NCI-H510A treated with DMSO at 0.1 percent for 48 hours (cell line): ENCODE results near the gene ITGA3.
A peak's percentile ranks its signal among the peaks of the same experiment; 100 is the strongest.

Source experiments
- DNase-seq: peaks from one replicate; lab custom pipeline; 2025; lab: John Stamatoyannopoulos, UW

ITGA3 gene

DNA sequence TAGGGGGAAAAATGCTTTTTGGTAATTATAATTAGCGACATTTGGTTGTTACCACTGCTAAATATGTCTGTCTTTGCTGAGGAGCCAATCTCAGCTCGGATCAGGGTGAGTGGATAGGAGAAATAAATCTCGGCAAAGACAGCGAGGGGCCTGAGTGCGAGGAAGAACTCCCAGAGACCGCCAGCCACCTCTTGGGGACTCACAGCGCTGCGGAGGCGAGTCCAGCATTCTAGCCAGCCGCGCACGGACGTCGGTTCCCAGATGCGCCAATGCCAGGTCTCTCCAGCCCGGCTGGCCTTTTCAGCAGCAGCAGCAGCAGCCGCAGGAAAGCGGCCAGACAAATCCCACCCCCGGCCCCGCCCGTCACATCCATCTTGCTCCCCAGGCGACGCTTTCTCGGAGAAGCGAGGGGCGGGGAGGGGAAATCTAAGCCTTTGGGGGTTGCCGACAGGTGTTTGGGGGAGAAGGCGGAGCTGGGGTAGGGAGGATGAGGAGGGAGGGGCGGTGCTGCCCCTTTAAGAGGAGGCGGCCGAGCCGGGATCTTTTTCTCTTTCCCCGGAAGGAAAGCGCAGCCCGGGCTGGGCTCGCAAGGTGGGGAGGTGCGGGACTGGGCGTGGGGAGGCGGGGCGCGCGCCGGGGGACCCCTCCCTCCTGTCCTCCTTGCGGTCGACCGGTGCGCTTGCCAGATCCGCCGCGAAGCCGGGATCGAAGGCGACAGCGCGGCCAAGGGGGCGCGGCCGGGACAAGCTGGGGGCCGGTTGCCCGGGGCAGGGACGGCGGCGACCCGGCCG, at the start of gene ITGA3:
Gene ITGA3 (plus strand): TSS at position 685 of the 791 bp plus-strand sequence. CDS start 330 bp downstream, outside the sequence.
- peak; percentile 89 for DNase-seq

DNA sequence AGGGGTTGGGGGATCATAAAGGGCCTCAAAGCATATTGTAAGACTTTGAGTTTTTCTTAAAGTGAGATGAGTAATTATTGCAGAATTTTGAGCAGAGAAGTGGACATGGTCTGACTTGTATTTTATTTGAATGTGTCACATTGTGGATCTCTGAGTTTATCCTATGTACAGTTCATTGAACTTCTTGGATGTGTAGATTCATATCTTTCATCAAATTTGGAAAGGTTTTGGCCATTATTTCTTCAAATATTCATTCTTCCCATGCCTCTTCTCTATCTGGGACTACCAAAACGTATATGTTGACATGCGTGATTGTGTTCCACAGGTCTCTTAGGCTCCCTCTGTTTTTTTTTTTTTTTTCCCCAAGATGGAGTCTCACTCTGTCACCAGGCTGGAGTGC, 46.6 kb upstream of the ITGA3 start:
- no peak for DNase-seq

DNA sequence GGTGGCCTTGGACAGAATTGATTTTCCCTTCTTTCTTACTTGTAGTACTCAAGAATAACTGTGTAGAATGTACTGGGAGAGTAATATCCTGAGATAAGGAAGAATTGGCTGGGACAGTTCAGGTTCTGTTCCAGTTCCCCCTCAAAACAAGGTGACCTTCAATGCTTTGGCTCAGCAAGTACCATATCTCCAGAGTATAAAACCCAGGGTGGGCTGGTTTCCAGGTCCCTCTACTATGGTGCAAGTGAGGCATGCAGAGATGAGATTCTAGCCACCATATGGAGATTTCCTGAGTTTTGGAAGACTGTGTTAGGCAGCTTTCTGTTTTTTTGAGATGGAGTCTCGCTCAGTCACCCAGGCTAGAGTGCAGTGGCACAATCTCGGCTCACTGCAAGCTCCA, 42.8 kb upstream of the ITGA3 start:
- no peak for DNase-seq

DNA sequence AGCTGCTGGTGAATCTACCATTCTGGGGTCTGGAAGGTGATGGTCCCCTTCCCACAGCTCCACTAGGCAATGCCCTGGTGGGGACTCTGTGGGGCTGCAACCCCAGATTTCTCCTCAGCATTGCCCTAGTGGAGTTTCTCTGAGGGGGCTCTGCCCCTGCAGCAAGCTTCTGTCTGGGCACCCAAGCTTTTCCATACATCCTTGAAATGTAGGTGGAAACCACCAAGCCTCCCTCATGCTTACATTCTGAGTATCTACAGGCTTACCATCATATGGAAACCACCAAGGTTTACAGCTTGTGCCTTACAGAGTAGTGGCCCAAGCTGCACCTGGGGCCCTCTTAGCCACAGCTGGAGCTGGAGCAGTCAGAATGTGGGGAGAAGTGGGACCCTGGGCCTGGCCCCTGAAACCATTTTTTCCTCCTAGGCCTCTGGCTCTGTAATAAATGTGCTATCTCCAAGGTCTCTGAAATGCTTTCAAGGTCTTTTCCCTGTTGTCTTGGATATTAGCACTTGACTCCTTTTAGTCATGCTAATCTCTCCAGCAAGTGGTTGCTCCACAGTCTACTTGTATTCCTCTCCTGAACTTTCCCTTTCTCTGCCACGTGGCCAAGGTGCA, 41.3 kb upstream of the ITGA3 start:
- DNase-seq: no peak

DNA sequence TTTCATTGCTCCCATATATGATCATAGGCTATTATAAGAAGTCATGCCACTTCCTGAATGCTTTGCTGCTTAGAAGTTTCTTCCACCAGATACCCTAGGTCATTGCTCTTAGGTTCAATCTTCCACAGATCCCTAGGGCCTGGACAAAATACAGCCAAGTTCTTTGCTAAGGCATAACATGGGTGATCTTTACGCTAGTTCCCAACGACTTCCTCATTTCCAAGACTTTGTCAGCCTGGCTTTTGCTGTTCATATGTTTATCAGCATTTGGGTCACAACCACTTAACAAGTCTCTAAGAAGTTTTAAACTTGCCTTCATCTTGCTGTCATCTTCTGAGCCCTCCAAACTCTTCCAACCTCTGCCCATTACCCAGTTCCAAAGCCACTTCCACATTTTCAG, 40.8 kb upstream of the ITGA3 start:
- no peak for DNase-seq

DNA sequence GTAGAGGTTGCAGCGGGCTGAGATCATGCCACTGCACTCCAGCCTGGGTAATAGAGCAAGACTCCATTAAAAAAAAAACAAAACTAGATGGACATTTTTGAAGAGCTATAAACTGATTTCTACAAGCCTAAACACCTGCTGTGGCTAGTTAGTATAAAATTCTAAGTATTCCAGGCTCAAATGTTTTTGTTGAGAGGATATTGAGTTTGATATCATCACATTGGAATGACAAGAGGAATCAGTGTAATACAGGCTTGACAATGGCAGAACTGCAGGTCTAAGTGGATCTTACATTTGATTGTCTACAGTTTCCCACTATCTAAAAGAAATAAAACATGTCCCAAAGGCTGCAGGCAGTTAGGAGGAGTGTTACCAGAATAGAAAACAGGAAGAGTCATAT, 37.0 kb upstream of the ITGA3 start:
- no peak for DNase-seq

DNA sequence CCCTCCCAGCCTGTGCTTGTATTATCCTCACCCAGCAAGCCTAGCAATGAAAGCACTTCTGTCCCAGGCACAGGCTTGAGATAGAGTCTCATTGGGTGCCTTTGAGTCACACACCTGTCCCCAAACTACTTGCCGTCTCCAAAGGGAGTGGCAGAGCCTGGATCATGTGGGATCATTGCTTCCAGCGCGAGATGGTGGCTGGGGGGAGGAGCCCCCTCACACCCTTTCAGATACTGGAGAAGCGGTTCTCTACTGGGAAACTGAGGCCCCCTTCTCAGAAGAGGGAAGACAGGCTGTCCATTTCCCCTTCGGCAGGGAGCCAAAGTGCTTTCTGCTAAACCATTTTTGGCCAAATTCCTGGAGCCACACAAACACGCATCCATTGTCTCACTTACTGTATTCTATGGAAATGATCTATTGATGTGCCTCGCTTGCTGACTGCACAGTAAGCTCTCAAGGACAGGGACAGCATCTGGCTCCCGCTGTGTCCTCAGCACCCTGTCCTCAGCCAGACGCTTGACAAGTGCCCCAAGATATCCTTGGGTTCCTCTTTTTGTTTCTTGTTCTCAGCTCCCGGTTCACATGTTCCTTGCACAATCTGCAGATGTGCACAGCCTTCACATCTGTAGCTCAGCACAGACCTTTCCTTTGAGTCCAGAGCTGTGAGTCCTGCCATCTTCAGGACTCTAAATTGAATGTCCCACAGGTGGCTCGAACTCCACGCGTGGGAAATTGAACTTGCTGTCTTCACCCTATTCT, 34.9 kb upstream of the ITGA3 start:
- no peak for DNase-seq

DNA sequence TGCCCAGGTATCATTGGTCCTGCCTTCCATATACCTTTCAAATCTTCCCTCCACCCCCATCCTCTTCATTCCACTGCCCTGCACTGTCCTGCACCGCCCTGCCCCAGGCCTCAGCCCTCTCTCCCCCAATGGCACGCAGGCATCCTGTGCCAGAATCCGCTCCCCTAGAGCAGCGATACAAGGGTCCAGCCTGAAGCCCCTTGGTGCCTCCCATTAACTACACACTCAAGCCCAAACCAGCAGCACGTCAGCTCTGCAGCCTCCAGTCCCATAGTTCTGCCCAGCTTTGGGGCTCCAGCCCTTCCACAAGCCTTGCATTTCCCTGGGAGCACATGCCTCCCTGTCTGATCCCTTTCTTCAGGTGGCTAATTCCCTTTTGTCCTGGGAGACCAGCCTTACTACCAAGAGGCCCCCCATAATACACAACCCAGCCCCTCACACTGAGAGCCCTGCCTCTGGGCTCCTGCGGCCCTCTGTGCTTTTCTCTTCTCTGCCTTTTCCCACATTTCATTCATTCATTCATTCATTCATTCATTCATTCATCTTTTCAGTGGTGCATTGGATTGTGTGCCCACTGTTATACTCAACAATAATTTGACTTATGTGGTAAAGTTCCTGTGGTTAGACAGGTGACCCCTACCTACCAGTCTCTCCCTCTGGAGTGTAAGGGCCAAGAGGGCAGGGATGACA, 34.1 kb upstream of the ITGA3 start:
- DNase-seq: no peak

DNA sequence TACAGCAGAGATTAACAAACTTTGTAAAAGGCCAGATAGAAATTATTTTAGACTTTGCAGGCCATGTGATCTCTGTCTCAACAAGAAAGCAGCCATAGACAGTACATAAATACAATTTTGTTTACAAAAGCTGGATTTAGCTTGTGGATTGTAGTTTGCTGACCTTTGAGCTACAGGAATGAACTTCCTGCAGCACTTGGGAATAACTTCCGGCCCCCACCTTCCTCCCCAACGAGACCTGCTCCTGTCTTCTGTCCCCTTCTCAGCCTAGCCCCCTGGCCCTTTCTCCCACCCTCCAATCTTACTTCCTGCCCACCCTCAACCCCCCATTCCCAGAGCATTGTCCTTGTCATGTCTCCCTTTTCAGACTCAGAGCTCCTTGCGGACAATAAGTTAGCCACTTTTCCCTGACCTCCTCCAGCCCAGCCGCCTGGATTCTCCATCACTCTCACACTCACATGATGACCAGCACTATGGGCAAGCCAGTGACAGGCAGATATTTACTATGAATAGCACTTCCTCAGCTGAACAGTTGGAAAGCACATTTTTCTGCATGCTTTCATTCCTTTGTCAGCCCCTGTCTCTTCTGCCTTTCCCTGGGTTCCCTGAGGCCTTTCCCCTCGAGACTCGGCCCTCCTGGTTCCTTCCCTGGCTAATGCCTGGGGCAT, 33.3 kb upstream of the ITGA3 start:
- no peak for DNase-seq

DNA sequence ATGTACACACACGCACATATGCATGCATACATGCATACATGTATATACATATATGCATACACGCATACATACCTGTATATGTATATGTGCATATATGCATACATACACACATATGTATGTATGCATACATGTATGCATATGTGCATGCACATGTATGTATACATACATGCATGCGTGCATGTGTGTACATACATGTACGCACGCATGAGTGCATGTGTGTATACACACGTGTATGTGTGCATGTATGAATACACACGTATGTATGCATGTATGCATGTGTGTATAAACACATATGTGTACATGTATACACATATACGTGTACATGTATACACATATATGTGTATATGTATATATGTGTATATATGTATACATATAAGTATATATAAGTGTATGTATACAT, 32.4 kb upstream of the ITGA3 start:
- DNase-seq: no peak

DNA sequence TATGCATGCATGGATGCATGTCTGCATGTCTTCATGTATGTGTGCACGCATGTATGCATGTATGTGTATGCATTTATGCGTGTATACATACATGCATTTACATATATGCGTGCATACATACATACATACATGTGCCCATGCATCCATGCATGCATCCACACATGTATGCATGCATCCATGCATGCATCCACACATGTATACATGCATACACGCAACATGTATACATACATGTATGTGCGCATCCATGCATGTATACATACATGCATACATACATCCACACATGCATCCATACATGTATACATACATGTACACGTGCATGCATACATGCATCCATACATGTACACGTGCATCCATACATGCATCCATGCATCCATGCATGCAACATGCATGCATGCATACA, 31.1 kb upstream of the ITGA3 start:
- DNase-seq: no peak

DNA sequence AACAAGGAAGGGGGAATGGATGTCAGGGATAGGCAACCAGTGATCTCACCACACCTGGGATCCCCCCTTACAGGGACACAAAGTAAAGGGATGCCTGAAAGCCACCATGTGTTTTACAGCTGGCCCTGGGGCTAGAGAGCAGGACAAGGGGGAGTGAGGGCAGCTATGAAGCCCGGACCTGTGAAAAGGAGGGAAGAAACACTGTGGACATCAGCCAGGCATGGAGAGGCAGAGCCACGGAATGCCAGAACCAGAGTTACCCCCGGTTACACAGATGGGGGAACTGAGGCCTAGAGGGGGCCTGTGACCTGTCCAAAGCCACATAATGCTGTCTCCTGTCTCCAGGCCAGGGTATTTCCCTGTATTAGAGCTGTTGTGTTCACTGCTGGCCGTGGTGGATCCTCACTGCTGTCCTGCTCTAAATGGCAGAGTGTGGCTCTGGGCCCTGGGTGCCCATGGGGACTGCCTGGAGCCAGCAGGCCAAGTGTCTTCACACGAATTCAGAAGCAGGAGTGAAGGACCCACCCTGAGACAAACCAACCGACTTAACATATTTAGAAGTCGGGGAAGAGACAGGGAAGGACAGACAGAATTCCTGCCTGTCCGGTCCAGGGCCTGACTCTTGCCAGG, 29.7 kb upstream of the ITGA3 start:
- DNase-seq: no peak

DNA sequence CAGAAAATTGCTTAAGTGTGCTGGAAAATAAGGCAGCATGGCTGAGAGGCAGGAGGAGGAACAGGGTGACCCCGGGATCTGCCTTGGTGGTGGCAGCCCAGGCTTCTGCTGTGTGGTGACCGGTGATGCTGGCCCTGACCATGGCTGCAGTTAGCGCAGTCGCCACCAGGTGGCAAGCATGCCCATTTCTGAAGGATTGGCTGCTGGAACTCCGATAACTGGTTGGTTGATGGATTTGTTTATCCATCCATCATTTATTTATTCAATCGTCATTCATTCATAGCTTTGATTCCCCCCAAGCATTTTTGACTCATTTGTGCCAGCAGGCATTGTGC, 29.1 kb upstream of the ITGA3 start:
- DNase-seq: peak; percentile 65

DNA sequence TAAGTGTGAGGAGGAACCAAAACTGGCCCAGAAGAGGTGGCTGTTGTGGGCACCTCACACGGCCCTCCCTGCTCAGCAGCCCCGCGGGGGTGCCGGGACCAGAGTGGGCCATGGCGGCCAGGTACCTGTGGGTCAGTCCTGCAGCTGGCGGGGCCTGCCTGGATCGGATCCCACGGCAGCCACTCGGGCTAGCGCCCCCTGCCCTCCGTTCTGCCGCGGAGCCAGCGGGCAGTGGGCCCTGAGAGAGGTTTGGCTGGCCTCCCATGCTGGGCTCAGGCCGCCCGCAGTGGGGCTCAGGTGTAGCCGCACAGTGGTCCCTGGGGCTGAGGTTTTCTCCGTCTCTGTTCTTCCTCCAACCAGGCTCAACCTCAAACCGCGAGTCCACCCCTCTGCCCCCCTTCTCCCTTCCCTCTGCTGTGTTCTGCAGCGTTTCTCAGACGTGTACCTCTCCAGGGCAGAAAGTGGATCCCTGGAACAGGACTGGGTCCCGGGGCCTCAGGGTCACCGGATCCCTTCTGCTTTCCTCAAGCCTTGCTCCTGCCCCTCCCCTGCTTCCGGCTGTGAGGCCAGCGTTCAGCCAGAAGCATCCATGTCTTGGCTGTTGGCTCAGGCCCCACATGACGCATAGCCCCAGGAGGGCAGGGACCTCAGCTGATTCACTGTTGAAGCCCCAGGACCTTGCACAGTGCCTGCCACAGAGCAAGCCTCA, 28.6 kb upstream of the ITGA3 start:
- DNase-seq: no peak

DNA sequence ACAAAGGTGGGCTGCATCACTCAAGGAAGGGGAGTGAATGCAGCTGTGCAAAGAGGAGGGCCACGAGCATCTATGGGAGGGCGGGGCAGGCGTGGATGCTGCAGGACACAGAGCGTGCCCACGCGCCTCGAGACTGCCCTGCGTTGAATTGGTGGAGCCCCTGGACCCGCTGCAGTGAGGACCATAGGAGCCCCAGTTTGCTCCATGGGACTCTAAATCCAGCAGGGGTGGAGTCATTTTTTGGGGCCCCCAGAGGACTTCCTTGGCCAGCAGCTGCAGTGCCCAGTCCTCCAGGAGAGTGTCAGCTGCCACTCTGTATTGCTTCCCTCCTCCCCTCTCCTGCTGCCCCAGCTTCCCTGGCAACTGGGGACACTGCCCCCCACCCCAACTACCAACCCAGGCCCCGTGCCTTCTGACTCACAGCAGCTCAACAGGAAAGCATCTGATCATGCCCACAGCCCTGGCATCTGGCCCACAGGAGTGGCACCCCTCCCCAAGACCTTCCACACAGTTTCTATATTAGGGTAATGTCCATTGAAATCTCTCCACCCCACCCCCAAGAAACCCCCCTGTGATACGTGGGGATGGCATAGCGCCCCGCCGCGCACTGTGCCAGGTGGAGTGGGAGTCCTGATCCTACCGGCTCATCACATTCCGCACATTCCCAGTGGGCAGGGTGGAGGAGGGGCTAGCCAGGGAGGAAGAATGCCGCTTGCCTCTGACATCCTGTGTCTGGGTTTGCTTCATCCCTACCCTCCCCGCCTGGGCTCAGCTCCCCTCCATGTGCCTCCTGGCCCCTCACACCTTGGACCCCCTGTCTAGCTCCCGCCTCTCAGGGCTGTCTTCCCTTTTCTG, 27.8 kb upstream of the ITGA3 start:
- no peak for DNase-seq

DNA sequence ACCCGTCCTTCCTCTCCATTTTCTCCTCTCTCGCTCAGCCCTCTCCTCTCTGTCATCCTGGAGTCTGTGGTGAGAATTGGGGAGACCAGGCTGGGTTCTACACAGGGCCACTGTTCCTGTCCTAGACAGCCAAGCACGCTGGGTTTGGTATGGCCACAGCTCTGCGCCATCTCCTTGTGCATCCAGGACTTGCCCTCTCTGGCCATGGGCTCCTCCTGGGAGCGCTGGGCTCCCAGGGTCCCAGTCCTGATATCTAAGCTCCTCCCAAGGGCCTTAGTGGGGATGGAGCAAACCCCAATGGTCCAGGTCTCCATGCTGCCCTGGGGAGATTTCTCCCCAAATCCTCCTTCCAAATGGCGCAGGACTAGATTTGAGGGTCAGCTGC, 27.2 kb upstream of the ITGA3 start:
- DNase-seq: no peak

DNA sequence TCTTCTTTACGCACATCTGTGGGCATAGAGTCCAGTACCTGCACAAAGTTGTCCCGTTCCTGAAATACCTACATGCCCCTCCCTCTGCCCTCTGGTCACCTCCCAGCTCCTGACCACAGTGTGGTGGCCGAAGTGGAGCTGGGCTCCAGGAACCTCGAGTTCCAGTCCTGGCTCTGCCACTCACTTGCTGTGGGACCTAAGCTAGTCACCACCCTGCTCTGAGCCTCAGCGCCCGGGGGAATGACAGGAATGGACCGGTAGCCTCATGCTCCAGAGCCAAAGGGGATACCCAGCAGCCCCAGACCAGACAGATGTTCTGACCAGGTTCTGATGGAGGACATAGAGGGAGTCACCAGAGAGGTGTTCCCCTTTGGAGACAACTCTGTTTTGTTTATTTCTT, 26.7 kb upstream of the ITGA3 start:
- no peak for DNase-seq

DNA sequence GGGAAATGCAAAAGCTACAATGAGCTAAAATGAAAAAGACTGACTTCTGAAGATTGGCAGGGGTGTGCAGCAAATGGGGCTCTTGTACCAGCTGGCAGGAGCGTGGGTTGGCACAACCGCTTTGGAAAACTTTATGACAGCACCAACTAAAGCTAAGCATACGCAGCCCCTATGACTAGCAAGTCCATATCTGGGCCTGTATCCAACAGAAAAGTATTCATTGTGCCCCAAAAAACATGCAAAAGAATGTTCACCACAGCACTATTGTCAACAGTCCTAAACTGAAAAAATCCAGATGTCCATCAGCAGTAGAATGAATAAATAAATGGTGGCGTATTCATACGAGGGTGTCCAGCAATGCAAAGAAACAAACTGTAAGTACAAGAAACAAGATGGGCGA, 22.6 kb upstream of the ITGA3 start:
- no peak for DNase-seq

DNA sequence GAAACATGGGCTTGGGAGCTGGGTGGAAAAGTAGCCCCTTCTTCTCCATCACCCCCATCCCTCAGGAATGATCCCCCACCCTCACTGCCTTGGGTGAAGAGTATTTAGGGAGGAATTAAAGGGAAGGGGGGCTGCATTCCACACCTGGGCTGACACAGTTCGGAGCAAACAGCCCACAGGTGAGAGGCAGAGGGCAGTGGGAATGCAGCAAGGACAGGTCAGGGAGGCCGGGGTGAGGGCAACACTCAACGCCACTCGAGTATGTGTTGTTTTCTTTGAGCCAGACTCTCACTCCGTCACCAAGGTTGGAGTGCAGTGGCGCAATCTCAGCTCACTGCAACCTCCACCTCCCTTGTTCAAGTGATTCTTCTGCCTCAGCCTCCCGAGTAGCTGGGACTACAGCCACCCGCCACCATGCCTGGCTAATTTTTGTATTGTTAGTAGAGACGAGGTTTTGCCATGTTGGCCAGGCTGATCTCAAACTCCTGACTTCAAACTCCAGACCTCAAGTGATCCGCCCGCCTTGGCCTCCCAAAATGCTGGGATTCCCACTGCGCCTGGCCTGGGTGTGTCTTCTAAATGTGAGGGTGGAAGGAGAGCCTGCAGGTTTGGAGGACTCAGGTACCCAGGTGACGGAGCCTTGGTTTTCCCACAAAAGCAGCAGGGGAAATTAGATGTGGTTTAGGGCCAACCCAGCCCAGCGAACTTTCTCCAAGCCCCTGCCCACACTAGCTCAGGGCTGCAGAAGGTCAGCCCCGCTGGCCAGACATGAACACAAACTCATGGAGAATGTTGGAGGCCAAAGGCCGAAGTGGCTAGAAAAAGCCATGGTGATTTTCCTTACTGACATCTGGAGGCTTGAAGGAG, 21.2 kb upstream of the ITGA3 start:
- no peak for DNase-seq
